Liver (tissue), 9 donors: ENCODE measurements around the gene CKMT2. TPM values are rescaled to one million over a fixed set of nuclear protein-coding genes. Genes with fewer than 3 reads are reported as not detected.
A peak's percentile ranks its signal among the peaks of the same experiment; 100 is the strongest.

Source experiments
- DNase-seq: peaks from one replicate; pipeline ENCODE4 v3.0.0-alpha.2; 2017; ENCODE audit warnings: low spot score
- H3K27ac ChIP-seq, 2 donors: one replicate each; pipeline ENCODE4 v1.7.0; 2013; ENCODE audit warnings: inconsistent platforms in 2 of 2, low read length in 2 of 2, control low read depth in 1 of 2, low read depth in 1 of 2, mild to moderate bottlenecking in 1 of 2
- H3K27me3 ChIP-seq, 4 donors: one replicate each; pipeline versions ENCODE4 v1.6.1 to v1.7.0; 2013; ENCODE audit warnings: low read length in 3 of 4, inconsistent platforms in 1 of 4, mild to moderate bottlenecking in 1 of 4, moderate library complexity in 1 of 4; ENCODE audit not compliant: control insufficient read depth in 4 of 4, insufficient read depth in 4 of 4
- H3K36me3 ChIP-seq, 4 donors: one replicate each; pipeline versions ENCODE4 v1.6.1 to v1.7.0; 2013; ENCODE audit warnings: low read length in 3 of 4, mild to moderate bottlenecking in 3 of 4, low read depth in 1 of 4, moderate library complexity in 1 of 4; ENCODE audit not compliant: control insufficient read depth in 4 of 4, insufficient read depth in 3 of 4
- H3K4me1 ChIP-seq, 4 donors: one replicate each; pipeline versions ENCODE4 v1.6.1 to v1.7.0; 2013; ENCODE audit warnings: low read length in 3 of 4, mild to moderate bottlenecking in 3 of 4, moderate library complexity in 1 of 4; ENCODE audit not compliant: control insufficient read depth in 4 of 4, insufficient read depth in 4 of 4
- H3K4me3 ChIP-seq, 3 donors: one replicate each; pipeline versions ENCODE4 v1.6.1 to v1.7.0; 2013; ENCODE audit warnings: low read length in 3 of 3, control low read depth in 1 of 3, low read depth in 1 of 3, mild to moderate bottlenecking in 1 of 3
- H3K9ac ChIP-seq, 2 donors: one replicate each; pipeline ENCODE4 v1.7.0; 2013; ENCODE audit warnings: low read length in 2 of 2, mild to moderate bottlenecking in 2 of 2, moderate library complexity in 2 of 2, control low read depth in 1 of 2, low read depth in 1 of 2
- H3K9me3 ChIP-seq, 4 donors: one replicate each; pipeline versions ENCODE4 v1.6.1 to v1.7.0; 2013; ENCODE audit warnings: low read length in 3 of 4; ENCODE audit not compliant: control insufficient read depth in 4 of 4
- CTCF ChIP-seq: fragments of 150-350 bp; IDR thresholded peaks from 2 replicates; pipeline ENCODE4 v1.5.1; 2017; ENCODE audit warnings: improper control_type of control experiment, low read depth, low read length; ENCODE audit not compliant: missing input control
- EGR1 ChIP-seq, 2 donors: IDR thresholded peaks; 2 replicates each; pipeline ENCODE4 v1.6.1; 2016 to 2018; ENCODE audit warnings: antibody characterized with exemption in 2 of 2, low read depth in 2 of 2
- FOXA1 ChIP-seq: IDR thresholded peaks from 2 replicates; pipeline ENCODE4 v1.6.1; 2016; ENCODE audit warnings: antibody characterized with exemption
- FOXA2 ChIP-seq: IDR thresholded peaks from 2 replicates; pipeline ENCODE4 v1.6.1; 2016; ENCODE audit warnings: antibody characterized with exemption
- GABPA ChIP-seq, 2 donors: IDR thresholded peaks in 1 of 2; conservative IDR thresholded peaks in 1 of 2; 2 replicates each; pipeline ENCODE4 v1.6.1; 2016; ENCODE audit warnings: antibody characterized with exemption in 2 of 2, mild to moderate bottlenecking in 1 of 2, moderate library complexity in 1 of 2
- HNF4A ChIP-seq, 2 donors: conservative IDR thresholded peaks; 2 replicates each; pipeline ENCODE4 v1.6.1; 2016; ENCODE audit warnings: antibody characterized with exemption in 2 of 2, mild to moderate bottlenecking in 2 of 2
- HNF4G ChIP-seq: IDR thresholded peaks from 2 replicates; pipeline ENCODE4 v1.6.1; 2016; ENCODE audit warnings: antibody characterized with exemption
- MAX ChIP-seq: IDR thresholded peaks from 2 replicates; pipeline ENCODE4 v1.6.1; 2016; ENCODE audit warnings: antibody characterized with exemption
- RAD21 ChIP-seq, 2 donors: IDR thresholded peaks; 2 replicates each; pipeline ENCODE4 v1.6.1; 2016; ENCODE audit warnings: antibody characterized with exemption in 2 of 2, mild to moderate bottlenecking in 2 of 2
- SP1 ChIP-seq: IDR thresholded peaks from 2 replicates; pipeline ENCODE4 v1.6.1; 2018; ENCODE audit warnings: antibody characterized with exemption, mild to moderate bottlenecking
- YY1 ChIP-seq: IDR thresholded peaks from 2 replicates; pipeline ENCODE4 v1.6.1; 2016; ENCODE audit warnings: antibody characterized with exemption, mild to moderate bottlenecking
- ZBTB33 ChIP-seq: IDR thresholded peaks from 2 replicates; pipeline ENCODE4 v1.6.1; 2016; ENCODE audit warnings: antibody characterized with exemption
- WGBS: extraction: QIAGEN DNeasy Blood & Tissue Kit; methylation state at CpG from one replicate; pipeline ENCODE4 v1.1.7; 2013; 5-methylcytosine and 5-hydroxymethylcytosine counted together
- polyA plus RNA-seq, 2 donors: library from polyadenylated mRNA; stranded (reverse) in 1 of 2; unstranded in 1 of 2; fragments of 200-250 nt in 1 of 2; fragments of >200 nt in 1 of 2; fragmentation: Nextera tagmentation in 1 of 2; extraction: Ambion mirVana in 1 of 2; gene quantifications; one replicate each; pipeline versions ENCODE4 v1.2.1 to v1.2.3, GENCODE V29; 2013 to 2015
- total RNA-seq, 2 donors: library from RNA; depleted of rRNA; stranded (reverse); fragments of >200 nt; gene quantifications; one replicate each; pipeline ENCODE4 v1.2.3, GENCODE V29; 2014
- TF ChIP-seq, protein P1 (sequence below): IDR thresholded peaks from 2 replicates; pipeline ENCODE4 v1.6.1; 2016; ENCODE audit warnings: antibody characterized with exemption, mild to moderate bottlenecking
- TF ChIP-seq, protein P2 (sequence below): IDR thresholded peaks from 2 replicates; pipeline ENCODE4 v1.6.1; 2016; ENCODE audit warnings: antibody characterized with exemption
- donor health status: healthy.
- donor health status: healthy.
- donor health status: healthy.
- donor health status: healthy.
- donor health status: healthy.

Gene CKMT2
- total and polyA plus RNA-seq, 4 donors = 0.20 to 2.6 (median 0.82) TPM

- TF ChIP-seq MAX (peak; percentile 71), EGR1 (IDR thresholded peaks at IDR 0.05; ENCODE audit: low read depth in 2 of 2) (peak; percentile 82 to 93), FOXA2 (peak; percentile 39), HNF4G (no peak)
Measured at GRCh38 chr5:81301271-81302015, 68.3 kb downstream of the CKMT2 start, which contains the start of gene ZCCHC9 (continued).

- TF ChIP-seq FOXA2 (no peak), RAD21 (IDR thresholded peaks at IDR 0.05) (no peak), FOXA1 (no peak), SP1 (no peak), HNF4A (conservative IDR thresholded peaks at IDR 0.05) (no peak), GABPA (IDR thresholded peaks at IDR 0.05 in 1 of 2, conservative IDR thresholded peaks at IDR 0.05 in 1 of 2) (no peak), EGR1 (IDR thresholded peaks at IDR 0.05; ENCODE audit: low read depth in 2 of 2) (no peak)
- TF ChIP-seq, protein P1, sequence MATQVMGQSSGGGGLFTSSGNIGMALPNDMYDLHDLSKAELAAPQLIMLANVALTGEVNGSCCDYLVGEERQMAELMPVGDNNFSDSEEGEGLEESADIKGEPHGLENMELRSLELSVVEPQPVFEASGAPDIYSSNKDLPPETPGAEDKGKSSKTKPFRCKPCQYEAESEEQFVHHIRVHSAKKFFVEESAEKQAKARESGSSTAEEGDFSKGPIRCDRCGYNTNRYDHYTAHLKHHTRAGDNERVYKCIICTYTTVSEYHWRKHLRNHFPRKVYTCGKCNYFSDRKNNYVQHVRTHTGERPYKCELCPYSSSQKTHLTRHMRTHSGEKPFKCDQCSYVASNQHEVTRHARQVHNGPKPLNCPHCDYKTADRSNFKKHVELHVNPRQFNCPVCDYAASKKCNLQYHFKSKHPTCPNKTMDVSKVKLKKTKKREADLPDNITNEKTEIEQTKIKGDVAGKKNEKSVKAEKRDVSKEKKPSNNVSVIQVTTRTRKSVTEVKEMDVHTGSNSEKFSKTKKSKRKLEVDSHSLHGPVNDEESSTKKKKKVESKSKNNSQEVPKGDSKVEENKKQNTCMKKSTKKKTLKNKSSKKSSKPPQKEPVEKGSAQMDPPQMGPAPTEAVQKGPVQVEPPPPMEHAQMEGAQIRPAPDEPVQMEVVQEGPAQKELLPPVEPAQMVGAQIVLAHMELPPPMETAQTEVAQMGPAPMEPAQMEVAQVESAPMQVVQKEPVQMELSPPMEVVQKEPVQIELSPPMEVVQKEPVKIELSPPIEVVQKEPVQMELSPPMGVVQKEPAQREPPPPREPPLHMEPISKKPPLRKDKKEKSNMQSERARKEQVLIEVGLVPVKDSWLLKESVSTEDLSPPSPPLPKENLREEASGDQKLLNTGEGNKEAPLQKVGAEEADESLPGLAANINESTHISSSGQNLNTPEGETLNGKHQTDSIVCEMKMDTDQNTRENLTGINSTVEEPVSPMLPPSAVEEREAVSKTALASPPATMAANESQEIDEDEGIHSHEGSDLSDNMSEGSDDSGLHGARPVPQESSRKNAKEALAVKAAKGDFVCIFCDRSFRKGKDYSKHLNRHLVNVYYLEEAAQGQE = no peak
- TF ChIP-seq, protein P2, sequence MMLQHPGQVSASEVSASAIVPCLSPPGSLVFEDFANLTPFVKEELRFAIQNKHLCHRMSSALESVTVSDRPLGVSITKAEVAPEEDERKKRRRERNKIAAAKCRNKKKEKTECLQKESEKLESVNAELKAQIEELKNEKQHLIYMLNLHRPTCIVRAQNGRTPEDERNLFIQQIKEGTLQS = no peak
Measured at GRCh38 chr5:81302596-81302995, 69.5 kb downstream of the CKMT2 start.

DNA sequence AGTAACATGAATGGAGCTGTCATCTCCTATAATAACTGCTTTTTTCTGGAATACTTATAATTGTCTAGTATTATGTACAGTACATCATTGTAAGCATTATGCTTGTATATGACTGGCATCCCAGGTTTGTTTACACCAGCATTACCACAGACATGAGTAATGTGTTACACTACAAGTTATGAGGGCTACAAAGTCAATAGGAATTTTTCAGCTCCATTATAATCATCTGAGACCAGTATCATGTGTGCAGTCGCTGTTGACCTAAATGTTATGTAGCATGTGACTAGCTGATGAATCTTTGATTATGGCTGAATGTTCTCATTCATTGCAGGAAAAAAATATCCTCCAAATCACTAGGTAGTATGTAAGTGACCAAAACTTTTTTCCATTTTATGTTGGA, 70.4 kb downstream of the CKMT2 start:
- Histone ChIP-seq H3K4me3 (no peak overlapping the region), H3K27ac (no peak overlapping the region), H3K9ac (no peak overlapping the region), H3K4me1 (peaks cover 4 to 31% (median 24%) of the 10 kb centered on the region in 4 donors), H3K9me3 (no peaks in the 10 kb centered on the region), H3K36me3 (peaks cover 0 to 6% (median 2%) of the 10 kb centered on the region in 4 donors), H3K27me3 (no peaks in the 10 kb centered on the region)
- 92% methylated on average over 1 of the region's 1 CpG for WGBS
- DNase-seq = no peak
- TF ChIP-seq ZBTB33 (no peak), FOXA2 (no peak), CTCF (no peak), YY1 (no peak), EGR1 (IDR thresholded peaks at IDR 0.05; ENCODE audit: low read depth in 2 of 2) (no peak)
- TF ChIP-seq, protein P1 = no peak

More at GRCh38 chr5:81302596-81302995, 69.5 kb downstream of the CKMT2 start:
- Histone ChIP-seq H3K4me3 (peak overlapping the region; percentile 6 to 79 (median 60)), H3K4me1 (peaks cover 5 to 34% (median 26%) of the 10 kb centered on the region in 4 donors), H3K9me3 (no peaks in the 10 kb centered on the region), H3K27me3 (no peaks in the 10 kb centered on the region), H3K36me3 (peaks cover 0 to 6% (median 2%) of the 10 kb centered on the region in 4 donors), H3K9ac (no peak overlapping the region), H3K27ac (no peak overlapping the region)
- 86% methylated on average over 5 of the region's 5 CpGs for WGBS
- DNase-seq = no peak
